Right cardiac atrium (tissue), 5 donors: ENCODE data around the gene HOXB3. TPM values are rescaled to one million over a fixed set of nuclear protein-coding genes. Genes with fewer than 3 reads are reported as not detected.
A peak's percentile ranks its signal among the peaks of the same experiment; 100 is the strongest.

Experiments used
- ATAC-seq, 2 donors: fragments of 200-7000 bp; cut with Tn5 transposase; one replicate each; pipeline versions ENCODE4 v1.8.0 to v1.9.1; 2020; ENCODE audit warnings: moderate library complexity in 2 of 2, mild to moderate bottlenecking in 1 of 2
- DNase-seq, 3 donors: peaks; one replicate each; pipeline ENCODE4 v3.0.0-alpha.2; 2020
- H3K27ac ChIP-seq: one replicate; pipeline ENCODE4 v1.5.1; 2013; ENCODE audit warnings: mild to moderate bottlenecking, low read length, control low read depth, moderate library complexity
- H3K27me3 ChIP-seq: one replicate; pipeline ENCODE4 v1.6.1; 2013; ENCODE audit not compliant: control insufficient read depth, insufficient read depth
- H3K4me1 ChIP-seq: one replicate; pipeline ENCODE4 v1.6.1; 2013; ENCODE audit warnings: low read length; ENCODE audit not compliant: control insufficient read depth, insufficient read depth
- H3K4me3 ChIP-seq: one replicate; pipeline ENCODE4 v1.5.1; 2013; ENCODE audit warnings: low read length, control low read depth
- H3K9me3 ChIP-seq: one replicate; pipeline ENCODE4 v1.6.1; 2013; ENCODE audit warnings: low read length; ENCODE audit not compliant: control insufficient read depth
- WGBS: extraction: QIAGEN DNeasy Blood & Tissue Kit; methylation state at CpG from one replicate; pipeline ENCODE4 v1.1.7; 2013; 5-methylcytosine and 5-hydroxymethylcytosine counted together
- intact Hi-C, 4 donors: fragments of 100-400 bp; cut with DNase I; formaldehyde crosslinking; loops; one replicate each; pipeline versions ENCODE4 v1.11.0 to v1.14.0; 2022 to 2023
- polyA plus RNA-seq: library from polyadenylated mRNA; stranded (reverse); fragments of 200-250 nt; gene quantifications from one replicate; pipeline ENCODE4 v1.2.3, GENCODE V29; 2013
- total RNA-seq, 4 donors: library from RNA; stranded (reverse); fragmentation: NEBNext Ultra II Directional; extraction: Animal tissue kit (Norgen Biotek cat#: 25700); gene quantifications; one replicate each; pipeline ENCODE4 v1.2.1, GENCODE V29; 2021
- donor health status: healthy with polysubstance abuse.
- donor health status: DM: no; HTN: yes; CAD: no.
- donor health status: DM: no; HTN: no; CAD: no.
- donor health status: DM: no; HTN: yes; CAD: no; lungs with severe emphysema.
- donor health status: DM: yes; HTN: yes; CAD: no.

Gene HOXB3
- total and polyA plus RNA-seq, 5 donors, result 1.2 to 2.8 (median 2.3) TPM

DNA sequence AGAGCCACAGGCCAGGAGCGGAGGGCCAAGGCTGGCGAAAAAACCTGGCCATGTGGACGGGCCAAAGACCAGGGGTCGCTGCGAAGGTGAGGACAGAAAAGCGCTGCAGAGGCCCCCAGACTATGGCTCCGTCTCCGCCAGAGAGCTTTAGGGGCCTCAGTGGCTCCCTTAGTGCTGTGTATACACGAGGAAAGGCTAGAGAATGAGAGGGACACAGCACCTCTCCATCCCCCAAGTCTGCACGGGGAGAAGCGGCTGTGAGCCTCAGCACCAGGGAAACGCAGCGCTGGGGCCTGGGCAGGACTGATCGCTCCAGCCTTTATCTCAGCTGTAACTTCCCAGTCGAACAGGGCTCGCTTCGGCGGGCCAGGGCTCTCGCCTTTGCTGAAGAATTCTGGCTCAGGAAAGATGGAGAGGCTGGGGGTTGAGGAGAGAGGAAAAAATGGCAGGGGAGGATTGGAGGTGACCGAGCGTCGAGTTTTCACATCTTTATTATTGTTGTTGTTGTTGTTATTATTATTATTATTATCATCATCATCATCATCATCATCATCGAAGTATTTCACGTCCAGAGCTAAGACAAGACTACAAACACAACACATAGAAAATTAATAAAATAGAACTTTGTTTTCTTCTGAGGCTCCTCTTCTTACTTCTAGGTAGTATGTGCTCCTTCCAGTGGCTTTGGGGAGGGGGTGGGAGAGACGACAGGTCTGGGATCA lies 5.4 kb upstream of the HOXB3 start:
- Histone ChIP-seq H3K4me3 (no peak overlapping the region), H3K4me1 (peaks cover 4% of the 10 kb centered on the region), H3K27ac (no peak overlapping the region), H3K9me3 (no peaks in the 10 kb centered on the region), H3K27me3 (no peaks in the 10 kb centered on the region)
- intact Hi-C loops, result loop anchor here in 2 of 4 donors (10.0 kb wide), 2 partner anchors 241 to 261 kb away; no protein-coding TSS in a partner anchor
- peak in 1 of 3 donors; percentile 7 for DNase-seq
- ATAC-seq, result no peak
- 43% methylated on average over 25 of the region's 25 CpGs for WGBS

DNA sequence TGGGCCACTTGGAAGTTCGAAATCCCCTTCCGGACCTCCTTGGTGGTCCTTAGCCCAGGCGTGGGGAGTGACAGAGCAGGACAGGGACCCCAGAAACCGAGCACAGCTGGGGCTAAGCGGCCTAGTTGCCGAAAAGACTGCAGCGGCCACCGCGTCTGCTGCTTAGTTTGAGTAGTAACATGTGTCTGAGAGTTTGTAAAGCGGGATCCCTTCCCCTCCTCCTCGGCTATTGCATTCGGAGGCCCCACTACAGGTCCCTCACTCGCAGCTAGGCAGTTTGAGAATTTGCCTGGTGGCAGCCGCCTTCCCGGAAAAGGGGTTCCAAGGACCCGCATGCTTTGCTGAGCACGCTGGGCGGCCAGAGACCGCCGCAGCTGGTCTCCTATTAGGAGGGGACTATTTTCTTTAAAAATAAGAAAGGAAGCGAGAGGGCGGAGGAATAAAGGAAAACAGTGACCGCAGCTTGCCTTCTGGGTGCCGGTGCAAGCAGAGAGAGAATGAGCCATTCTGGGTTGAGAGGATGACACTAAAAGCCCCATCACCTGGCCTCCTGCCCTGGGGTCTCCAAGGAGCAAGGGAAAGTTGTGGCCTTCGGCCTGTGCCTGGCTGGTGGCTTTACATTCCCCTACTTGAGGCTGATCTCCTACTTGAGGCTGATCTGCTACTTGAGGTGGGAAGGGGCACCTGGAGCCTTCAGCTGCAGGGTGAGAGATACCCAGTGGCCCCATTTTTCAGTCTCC lies 4.7 kb upstream of the HOXB3 start:
- Histone ChIP-seq H3K4me1 (peaks cover 4% of the 10 kb centered on the region), H3K9me3 (no peaks in the 10 kb centered on the region), H3K27me3 (no peaks in the 10 kb centered on the region), H3K4me3 (no peak overlapping the region), H3K27ac (no peak overlapping the region)
- DNase-seq (peak in 1 of 3 donors; percentile 18), ATAC-seq (no peak)
- intact Hi-C loops, result loop anchor here in 2 of 4 donors (10.0 kb wide), 2 partner anchors 240 to 260 kb away; no protein-coding TSS in a partner anchor
- 42% methylated on average over 25 of the region's 25 CpGs for WGBS

DNA sequence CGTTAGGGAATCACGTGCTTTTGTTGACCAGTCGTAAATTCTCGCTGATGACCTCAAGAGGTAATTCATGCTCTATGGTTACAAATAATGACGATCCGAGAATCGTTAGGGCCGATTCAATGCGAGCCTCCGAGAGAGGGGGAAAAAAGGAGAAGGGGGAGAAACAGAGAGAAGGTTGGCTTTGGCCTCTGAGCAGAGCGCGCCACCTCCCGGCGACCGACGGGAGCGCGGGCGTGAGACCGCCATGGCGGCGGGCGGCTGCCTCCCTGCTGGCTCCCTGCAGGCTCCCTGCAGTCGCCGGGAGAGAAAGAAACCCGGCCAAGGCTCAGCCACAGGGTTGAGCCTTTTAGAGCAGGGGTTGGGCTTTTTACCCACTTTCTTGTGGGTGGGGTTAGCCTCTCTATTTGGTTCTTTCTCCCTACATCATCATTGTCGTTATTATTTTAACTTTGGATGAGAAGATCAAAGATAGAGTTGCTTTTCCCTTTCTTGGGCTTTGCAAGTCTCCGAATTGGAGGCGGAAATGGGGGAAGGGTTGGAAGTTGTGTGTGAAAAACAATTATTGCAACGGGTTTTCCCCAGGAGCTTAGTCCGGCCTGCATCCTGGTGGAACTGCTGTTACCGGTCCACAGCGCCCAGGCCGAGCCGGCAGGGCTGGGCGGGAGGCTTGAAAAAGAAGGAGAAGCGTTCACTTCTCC lies 3.9 kb upstream of the HOXB3 start:
- Histone ChIP-seq H3K4me3 (peak overlapping the region; percentile 6), H3K27me3 (no peaks in the 10 kb centered on the region), H3K27ac (no peak overlapping the region), H3K4me1 (peaks cover 4% of the 10 kb centered on the region), H3K9me3 (no peaks in the 10 kb centered on the region)
- intact Hi-C loops, result loop anchor here in 2 of 4 donors (10.0 kb wide), 2 partner anchors 239 to 259 kb away; no protein-coding TSS in a partner anchor
- WGBS, result 10% methylated on average over 37 of the region's 37 CpGs
- DNase-seq, result peak; percentile 69 to 91 (median 90)
- ATAC-seq, result peak; percentile 56 to 68

DNA sequence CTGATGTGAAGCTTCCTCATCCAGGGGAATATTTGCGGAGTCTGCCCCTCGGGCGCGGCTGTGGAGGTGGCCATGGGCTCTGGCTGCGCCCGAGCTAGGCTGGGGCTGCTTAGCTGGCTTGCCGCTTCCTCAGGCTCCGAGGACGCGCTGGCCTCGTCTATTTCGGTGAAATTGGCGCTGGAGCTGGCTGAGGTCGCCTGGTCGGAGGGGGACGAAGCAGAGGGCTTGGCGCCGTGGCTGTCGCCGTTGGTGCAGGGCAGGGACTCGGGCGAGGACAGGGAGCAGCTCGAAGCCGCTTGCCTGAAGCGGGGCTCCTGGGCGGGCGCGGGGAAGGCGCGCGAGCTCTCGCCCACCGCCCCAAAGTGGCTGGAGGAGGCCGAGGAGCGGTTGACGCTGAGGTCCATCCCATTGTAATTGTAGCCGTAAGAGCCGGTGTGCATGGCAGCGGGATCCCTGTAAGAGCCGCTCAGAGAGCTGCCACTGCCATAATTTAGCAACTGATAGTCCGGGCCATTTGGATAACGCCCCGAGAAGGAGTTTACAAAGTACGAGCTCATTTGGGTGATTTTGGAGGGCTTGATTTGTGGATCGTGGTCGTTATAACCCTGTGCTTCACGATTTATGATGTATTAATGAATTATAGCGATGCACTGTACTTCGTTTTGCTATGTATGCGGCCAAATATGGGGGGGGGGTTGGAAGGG lies 3.2 kb upstream of the HOXB3 start, which contains the start of gene HOXB5:
TSS of gene HOXB5 (minus strand) at position 654 of the 704 bp plus-strand sequence. CDS start at position 557, 97 bp downstream.
- no peak for DNase-seq
- intact Hi-C loops, result loop anchor here in 2 of 4 donors (10.0 kb wide), 2 partner anchors 238 to 258 kb away; no protein-coding TSS in a partner anchor
- ATAC-seq, result no peak
- Histone ChIP-seq H3K4me1 (peaks cover 4% of the 10 kb centered on the region), H3K9me3 (no peaks in the 10 kb centered on the region), H3K27ac (no peak within 1 kb of the TSS), H3K27me3 (no peaks in the 10 kb centered on the region), H3K4me3 (peak within 1 kb of the TSS; percentile 6)
- WGBS, result 2% methylated on average over 50 of the region's 50 CpGs

DNA sequence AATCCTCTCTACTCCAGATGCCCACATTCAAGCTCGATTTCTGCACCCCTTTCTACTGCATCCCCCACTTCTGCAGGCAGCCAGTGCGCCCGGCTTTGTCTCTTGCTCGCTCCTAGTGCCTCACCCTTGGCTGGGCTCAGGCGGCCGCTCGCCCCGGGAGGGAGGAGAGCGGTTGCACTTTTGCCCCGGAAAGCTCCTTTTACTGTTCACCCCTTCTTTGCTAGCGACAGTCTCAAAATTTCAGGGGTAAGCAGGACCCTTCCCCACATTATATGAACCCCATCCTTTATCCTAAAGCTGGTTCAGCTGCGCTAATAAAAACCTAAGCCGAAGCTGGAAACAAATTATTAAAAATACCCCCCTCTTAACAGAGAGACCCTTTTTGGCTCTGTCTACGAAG lies 2.5 kb upstream of the HOXB3 start:
- 10% methylated on average over 14 of the region's 14 CpGs for WGBS
- DNase-seq, result no peak
- peak in 1 of 2 donors; percentile 13 for ATAC-seq
- intact Hi-C loops, result loop anchor here in 2 of 4 donors (10.0 kb wide), 2 partner anchors 238 to 258 kb away; no protein-coding TSS in a partner anchor
- Histone ChIP-seq H3K4me1 (no peaks in the 10 kb centered on the region), H3K27me3 (no peaks in the 10 kb centered on the region), H3K9me3 (no peaks in the 10 kb centered on the region), H3K4me3 (peak overlapping the region; percentile 12), H3K27ac (no peak overlapping the region)

DNA sequence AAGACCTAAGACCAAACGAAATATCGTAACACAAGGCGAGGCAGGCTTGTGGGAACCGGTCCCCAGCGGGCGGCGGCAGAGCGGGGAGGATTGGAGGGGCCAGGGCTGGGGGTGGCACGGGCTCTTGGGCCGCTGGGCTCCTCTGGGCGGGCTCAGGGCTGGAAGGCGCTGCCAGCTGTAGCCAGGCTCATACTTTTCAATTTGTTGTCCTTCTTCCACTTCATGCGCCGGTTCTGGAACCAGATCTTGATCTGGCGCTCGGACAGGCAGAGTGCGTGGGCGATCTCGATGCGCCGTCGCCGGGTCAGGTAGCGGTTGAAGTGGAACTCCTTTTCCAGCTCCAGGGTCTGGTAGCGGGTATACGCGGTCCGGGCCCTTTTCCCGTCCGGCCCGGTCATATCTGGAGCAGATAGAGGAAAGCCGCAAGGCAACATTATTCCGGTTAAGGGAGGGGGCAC lies 2.0 kb upstream of the HOXB3 start:
- H3K4me1 ChIP-seq, result no peaks in the 10 kb centered on the region

DNA sequence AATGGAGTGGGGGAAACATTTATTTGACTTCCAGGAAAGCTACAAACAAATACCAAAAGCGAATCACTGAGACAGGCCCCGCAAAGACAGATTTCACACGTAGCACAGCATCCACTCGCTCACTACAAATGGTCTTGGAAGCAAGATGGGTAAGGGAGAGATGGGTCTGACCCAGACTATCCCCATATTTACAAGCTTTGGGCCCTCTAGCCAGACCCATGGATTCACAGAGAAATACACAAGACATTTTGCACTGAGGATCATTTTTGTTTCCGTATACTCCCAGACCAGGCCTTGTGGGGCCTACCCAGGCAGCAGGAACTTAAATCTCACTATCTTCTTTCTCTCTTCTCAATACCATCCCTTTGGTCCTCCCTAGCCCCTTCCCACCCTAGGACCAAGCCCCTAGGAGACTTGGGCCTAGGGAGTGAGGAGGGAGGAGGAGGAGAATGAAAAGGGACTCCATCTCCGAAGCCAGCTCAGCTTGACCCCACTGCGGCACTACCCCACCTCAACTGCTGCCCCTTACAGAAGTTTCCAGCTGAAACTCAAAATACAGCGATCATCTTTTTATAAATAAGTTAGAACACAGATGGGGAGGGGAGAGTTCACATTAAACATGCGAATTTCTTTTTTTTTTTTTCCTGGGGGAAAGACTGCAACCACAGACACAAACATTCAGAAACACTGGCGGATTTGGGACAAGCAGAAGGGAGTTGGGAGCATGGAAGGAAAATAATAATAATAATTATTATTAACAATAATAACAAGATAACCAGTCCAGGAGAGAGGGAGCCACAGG lies 1.4 kb upstream of the HOXB3 start:
- WGBS, result 90% methylated on average over 10 of the region's 10 CpGs
- Histone ChIP-seq H3K27ac (no peak overlapping the region), H3K27me3 (no peaks in the 10 kb centered on the region), H3K9me3 (no peaks in the 10 kb centered on the region), H3K4me3 (no peak overlapping the region), H3K4me1 (no peaks in the 10 kb centered on the region)
- DNase-seq (no peak), ATAC-seq (no peak)
- intact Hi-C loops, result loop anchor here in 2 of 4 donors (10.0 kb wide), 2 partner anchors 237 to 257 kb away; no protein-coding TSS in a partner anchor

More for the DNA sequence above, 2.0 kb upstream of the HOXB3 start:
- intact Hi-C loops, result loop anchor here in 2 of 4 donors (10.0 kb wide), 2 partner anchors 237 to 257 kb away; no protein-coding TSS in a partner anchor
- no peak for DNase-seq
- 24% methylated on average over 33 of the region's 33 CpGs for WGBS
- Histone ChIP-seq H3K4me3 (peak overlapping the region; percentile 12), H3K27me3 (no peaks in the 10 kb centered on the region), H3K9me3 (no peaks in the 10 kb centered on the region), H3K27ac (no peak overlapping the region)
- no peak for ATAC-seq

DNA sequence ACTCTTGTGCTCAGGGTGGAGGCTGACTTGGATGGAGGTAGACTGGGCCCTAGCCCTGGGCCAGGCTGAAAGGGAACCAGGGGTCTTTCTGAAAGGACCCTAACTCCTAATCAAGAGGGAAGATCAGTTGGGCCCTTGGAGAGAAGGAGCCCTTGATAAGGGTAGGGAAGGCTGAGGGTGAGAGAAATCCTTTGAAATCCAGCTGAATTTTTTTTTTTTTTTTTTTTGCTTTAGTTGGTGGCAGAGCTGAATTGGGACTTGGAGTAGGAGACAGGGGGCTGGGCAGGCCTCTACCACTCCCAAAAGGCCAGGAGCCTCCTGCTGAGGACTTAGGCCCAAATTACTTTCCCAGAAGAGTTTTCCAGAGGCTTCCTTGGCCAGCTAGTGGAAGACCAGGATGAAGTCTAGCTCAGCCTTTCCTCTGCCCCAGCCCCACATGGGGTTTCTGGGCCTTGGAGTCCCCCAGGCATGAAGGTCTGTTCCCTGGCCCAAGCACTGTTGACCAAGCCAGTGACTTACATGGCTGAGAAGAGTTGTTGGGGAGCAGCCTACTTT lies 643 bp upstream of the HOXB3 start:
- no peak overlapping the region for H3K27ac ChIP-seq
- no peaks in the 10 kb centered on the region for H3K4me1 ChIP-seq
- DNase-seq (no peak), ATAC-seq (no peak)
- H3K4me3 ChIP-seq, result no peak overlapping the region
- intact Hi-C loops, result loop anchor here in 2 of 4 donors (10.0 kb wide), 2 partner anchors 236 to 256 kb away; no protein-coding TSS in a partner anchor
- H3K27me3 ChIP-seq, result no peaks in the 10 kb centered on the region
- H3K9me3 ChIP-seq, result no peaks in the 10 kb centered on the region

DNA sequence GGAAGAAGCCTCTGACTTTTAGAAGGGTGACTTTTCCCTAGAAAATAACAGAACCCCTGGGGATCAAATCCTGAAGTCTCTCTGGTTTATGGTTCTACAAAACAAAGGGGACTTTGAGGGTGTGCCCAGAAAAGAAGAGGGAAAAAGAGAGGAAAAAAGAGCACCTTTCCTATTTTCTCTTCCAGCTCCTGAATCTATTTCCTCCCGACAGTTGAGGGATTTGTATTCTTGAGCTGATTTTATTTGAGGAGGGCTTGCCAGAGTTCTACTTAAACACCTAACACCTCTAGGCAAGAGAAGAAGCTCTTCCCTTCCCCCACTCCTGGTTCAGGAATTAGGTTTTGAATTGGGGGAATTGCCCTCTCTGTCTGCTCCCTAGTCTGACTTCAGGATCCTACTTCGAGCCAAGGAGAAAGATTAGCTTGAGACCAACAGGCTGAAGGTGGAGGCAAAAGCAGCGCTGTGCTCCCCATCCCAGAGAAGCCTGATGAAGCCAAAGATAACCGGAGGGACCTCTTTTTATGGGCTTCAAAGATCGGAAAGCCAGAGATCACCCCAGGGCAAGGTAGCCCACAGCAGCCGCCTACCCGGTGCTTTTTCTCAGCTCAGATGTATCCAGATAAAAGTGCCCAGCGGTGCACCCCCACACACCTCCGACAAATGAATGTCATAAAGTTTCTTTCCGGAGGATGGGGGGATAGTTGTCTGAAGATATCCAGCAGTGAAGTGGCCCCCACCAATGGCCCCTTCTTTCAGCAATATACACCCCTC lies 796 bp downstream of the HOXB3 start:
- WGBS, result 41% methylated on average over 10 of the region's 10 CpGs
- Histone ChIP-seq H3K4me1 (no peaks in the 10 kb centered on the region), H3K27me3 (no peaks in the 10 kb centered on the region)

More for the DNA sequence above, 796 bp downstream of the HOXB3 start:
- Histone ChIP-seq H3K27ac (no peak overlapping the region), H3K9me3 (no peaks in the 10 kb centered on the region), H3K4me3 (no peak overlapping the region)
- ATAC-seq (no peak), DNase-seq (no peak)
- intact Hi-C loops, result no loop called here
